HUES48 (cell line): ENCODE data around the gene RIMBP3B.
"Not testable (repeated sequence)": the region's sequence is repeated elsewhere in the genome, so short reads cannot be mapped to it uniquely, and the experiment has no call there.

Experiments used
- H3K27ac ChIP-seq: one replicate; pipeline ENCODE4 v1.7.0; 2013; ENCODE audit warnings: low read depth, low read length, inconsistent platforms
- H3K27me3 ChIP-seq: 2 replicates; pipeline ENCODE4 v1.6.1; 2013; ENCODE audit warnings: mild to moderate bottlenecking, low read length; ENCODE audit not compliant: control insufficient read depth, insufficient read depth
- H3K36me3 ChIP-seq: 2 replicates; pipeline ENCODE4 v1.6.1; 2013; ENCODE audit warnings: low read length; ENCODE audit not compliant: control insufficient read depth, insufficient read depth
- H3K4me1 ChIP-seq: 2 replicates; pipeline ENCODE4 v1.6.1; 2013; ENCODE audit warnings: mild to moderate bottlenecking, low read length; ENCODE audit not compliant: control insufficient read depth, insufficient read depth
- H3K4me3 ChIP-seq: 2 replicates; pipeline ENCODE4 v1.5.1; 2013; ENCODE audit warnings: mild to moderate bottlenecking, low read depth, low read length
- H3K9ac ChIP-seq: 2 replicates; pipeline ENCODE4 v1.6.1; 2013; ENCODE audit warnings: mild to moderate bottlenecking, low read depth, low read length, moderate library complexity
- H3K9me3 ChIP-seq: 2 replicates; pipeline ENCODE4 v1.6.1; 2013; ENCODE audit warnings: low read length; ENCODE audit not compliant: control insufficient read depth, insufficient read depth

The RIMBP3B gene

GRCh38 chr22:21420180-21420763 is 36.7 kb downstream of the RIMBP3B start:
- not testable (repeated sequence) for H3K9me3 ChIP-seq, H3K9ac ChIP-seq, H3K36me3 ChIP-seq, H3K27ac ChIP-seq, H3K4me1 ChIP-seq, H3K27me3 ChIP-seq, H3K4me3 ChIP-seq

- not testable (repeated sequence) for H3K4me3 ChIP-seq, H3K9ac ChIP-seq, H3K9me3 ChIP-seq, H3K27me3 ChIP-seq, H3K36me3 ChIP-seq, H3K4me1 ChIP-seq, H3K27ac ChIP-seq
Measured at GRCh38 chr22:21424084-21424709, 40.6 kb downstream of the RIMBP3B start.

DNA sequence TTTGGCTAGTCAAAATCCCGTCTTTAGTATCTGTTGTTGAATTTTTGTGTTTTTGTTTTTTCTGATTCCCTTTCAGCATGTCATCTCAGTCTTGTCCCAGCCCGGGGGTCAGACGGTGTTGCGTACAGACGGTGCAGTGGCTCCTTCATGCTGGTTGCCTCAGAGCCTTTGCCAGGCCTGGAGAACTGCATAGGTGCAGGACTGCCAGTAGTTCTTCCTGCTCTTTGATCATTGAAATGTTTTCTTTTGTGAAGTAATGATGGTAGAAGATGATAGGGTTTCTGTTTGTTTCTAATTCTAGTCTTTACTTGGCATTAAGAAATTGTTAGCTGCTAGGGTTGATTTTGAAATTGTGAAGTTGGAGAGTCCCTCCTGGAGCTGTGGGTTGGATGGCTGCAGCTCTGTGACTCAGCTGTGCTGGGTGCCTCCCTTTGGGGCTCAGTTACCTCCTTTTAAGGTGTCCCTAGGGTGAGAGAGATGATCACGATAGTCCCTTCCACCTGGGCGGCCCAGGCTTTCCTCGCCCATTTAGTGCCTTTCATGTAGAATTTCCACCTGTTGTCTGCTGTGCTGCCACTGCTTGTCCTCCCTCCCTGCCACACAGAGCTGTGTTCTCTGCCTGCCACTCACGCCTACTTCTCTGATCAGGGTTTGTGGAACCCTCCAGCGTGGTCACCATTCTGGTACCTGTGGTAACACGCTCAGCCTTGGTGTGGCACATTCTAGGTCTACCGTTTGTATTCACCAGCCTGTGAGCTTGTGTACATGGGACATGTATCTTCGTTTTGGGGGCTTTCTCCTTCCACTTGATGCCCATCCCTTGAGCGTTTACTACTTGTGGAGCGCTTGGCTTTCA is 51.1 kb downstream of the RIMBP3B start:
- H3K4me3 ChIP-seq, H3K9ac ChIP-seq, H3K27me3 ChIP-seq, H3K36me3 ChIP-seq, H3K27ac ChIP-seq, H3K4me1 ChIP-seq, H3K9me3 ChIP-seq: not testable (repeated sequence)

DNA sequence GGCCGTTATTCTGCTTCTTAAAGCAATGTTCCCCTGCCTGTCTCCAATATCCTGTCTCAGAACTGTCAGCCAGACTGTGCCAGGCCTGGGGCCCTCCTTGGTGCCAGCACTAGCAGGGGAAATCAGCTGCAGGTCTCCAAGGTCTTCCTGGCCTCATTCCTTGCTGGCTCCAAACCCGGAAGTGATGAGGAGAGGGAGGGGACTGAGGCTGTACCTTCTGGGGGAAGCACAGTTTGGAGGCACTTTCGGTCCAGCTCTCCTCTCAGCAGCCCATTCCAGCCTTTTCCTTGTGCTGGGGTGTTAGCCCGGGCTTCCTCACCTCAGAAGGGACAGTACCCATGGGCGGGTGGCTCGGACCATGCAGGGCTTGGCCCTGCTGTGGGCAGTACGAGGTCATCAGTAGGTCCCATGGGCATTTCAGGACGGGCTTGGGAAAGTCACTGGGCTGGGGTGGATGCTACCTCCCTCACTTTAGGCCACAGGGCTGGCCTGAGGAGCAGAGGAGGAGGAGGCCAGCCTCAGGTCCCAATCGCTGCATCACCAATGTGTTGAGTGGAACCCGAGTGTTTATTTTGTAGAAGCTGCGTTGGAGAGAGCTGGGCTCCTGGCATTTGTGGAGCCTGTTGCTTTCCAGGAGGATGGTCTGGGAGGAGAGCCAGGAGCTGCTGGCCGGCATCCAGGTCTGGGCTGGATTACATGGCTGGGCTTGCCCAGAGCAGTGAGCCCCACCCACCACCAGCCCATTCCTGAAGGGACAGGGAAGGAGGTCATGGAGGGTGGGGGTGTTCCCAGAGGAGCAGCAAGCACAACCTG is 52.7 kb downstream of the RIMBP3B start:
- not testable (repeated sequence) for H3K9ac ChIP-seq, H3K9me3 ChIP-seq, H3K27me3 ChIP-seq, H3K4me1 ChIP-seq, H3K4me3 ChIP-seq, H3K27ac ChIP-seq, H3K36me3 ChIP-seq

GRCh38 chr22:21438013-21438412 is 54.5 kb downstream of the RIMBP3B start:
- not testable (repeated sequence) for H3K4me1 ChIP-seq, H3K9ac ChIP-seq, H3K27me3 ChIP-seq, H3K36me3 ChIP-seq, H3K9me3 ChIP-seq, H3K4me3 ChIP-seq, H3K27ac ChIP-seq
